GM10847 (cell line): Measurements from ENCODE around the gene RASSF9.

Experiments used
- POLR2A ChIP-seq: IDR thresholded peaks from 2 replicates; pipeline ENCODE4 v1.6.1; 2011; ENCODE audit not compliant: insufficient read length; ENCODE audit errors: extremely low read depth

The RASSF9 gene

GRCh38 chr12:85796001-85796400 lies 40.2 kb downstream of the RASSF9 start:
- no peak for TF ChIP-seq POLR2A

DNA sequence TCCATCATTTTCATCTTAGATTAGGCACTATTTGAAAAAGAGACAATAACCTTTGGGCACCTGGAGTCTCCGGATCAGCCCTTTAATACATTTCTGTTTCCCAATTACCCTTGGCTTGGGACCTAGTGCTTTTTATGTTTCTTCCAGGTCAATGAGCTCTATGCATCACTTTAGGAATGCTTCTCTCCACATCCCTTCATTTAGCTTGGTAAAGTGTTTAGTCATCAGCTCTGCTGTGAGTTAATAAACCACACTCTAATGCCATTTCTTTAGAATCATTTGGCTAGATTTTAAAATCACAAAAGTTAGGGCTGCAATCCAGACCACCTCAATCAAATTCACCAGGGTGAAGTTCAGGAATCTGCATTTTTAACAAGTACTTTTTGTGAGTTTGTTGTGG lies 41.7 kb downstream of the RASSF9 start:
- no peak for TF ChIP-seq POLR2A

DNA sequence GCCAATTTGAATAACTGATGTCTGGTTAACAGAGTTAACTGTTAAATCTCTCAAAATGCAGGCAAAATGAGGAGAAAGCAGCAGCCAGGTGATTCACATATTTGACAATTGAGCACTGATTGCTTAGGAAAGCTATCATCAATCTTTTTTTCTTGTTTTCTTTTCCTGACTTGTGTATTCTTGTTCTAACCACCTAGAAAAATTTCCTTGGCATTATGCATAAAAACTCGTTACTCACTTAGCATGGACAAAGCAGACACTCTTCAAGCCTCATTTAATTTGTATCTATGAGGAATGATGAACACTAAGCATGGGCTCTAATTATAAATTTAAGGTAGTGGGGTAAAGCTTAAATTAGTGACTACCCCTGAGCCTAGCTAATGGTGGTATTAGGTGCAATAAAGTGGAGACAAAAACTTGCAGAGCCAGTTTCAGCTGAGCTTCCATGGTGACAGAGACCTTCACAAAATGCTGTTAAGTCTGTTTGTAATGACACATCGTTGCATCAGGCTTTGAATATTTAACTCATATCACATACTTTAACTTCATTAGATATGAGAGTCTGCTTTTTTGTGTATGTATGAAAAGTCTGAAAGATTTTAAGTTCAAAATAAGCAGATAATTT lies 52.0 kb downstream of the RASSF9 start:
- TF ChIP-seq POLR2A = no peak

GRCh38 chr12:85782711-85783110 lies 53.5 kb downstream of the RASSF9 start:
- TF ChIP-seq POLR2A = no peak

DNA sequence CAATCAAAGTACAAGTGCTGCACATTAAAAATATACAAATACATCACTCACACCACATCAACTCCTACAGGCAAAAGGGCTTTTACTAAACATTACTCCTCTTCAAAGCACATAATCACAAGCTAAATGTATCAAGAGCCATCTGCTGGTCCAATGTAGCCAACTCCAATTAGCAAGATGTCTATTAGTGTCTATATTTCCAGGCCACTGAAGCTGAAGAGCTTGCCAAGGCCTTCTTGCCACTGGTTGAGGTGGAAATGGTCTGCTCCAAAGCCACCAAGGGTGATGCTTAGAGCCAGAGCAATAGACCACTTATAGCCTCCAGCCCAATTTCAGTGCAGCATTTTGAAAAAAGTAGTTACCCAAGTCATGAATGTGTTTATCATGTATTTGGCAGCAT lies 54.4 kb downstream of the RASSF9 start:
- no peak for TF ChIP-seq POLR2A

DNA sequence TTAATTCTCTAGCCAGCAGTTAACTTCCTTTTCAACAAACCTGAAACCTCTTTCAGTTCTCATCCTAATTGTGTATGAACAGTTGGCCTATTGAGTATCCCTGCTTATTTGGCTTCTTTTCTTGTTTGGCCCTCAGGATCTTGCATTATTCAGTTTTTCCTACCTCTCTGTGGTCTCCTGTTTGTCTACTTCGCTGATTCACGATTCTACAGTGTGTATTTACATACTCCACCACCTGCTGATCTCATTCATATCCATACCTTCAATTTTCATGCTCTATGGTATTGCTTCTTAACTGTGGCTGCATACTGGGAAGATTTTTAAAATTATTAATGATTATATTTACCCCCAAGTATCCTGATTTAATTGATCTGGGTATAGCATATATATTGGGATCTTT lies 56.4 kb downstream of the RASSF9 start:
- TF ChIP-seq POLR2A = no peak

DNA sequence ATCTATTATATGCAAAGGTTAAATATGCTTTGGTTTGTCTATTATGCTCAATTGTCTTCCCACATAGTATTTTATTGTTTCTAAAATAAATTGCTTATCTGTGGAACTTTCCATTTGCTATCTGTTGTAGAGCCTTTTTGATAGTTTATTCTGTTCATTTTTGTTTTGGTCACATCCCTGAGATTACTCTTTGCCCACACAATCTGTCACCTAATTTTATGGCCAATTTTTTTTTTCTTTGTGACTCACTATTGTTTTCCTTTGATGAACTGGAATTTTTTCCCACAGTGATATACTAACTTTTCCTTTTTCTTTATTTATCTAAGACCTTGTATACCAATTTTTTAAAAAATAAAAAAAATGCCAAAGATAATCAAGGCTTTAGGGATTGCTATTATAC lies 61.1 kb downstream of the RASSF9 start:
- no peak for TF ChIP-seq POLR2A

- no peak for TF ChIP-seq POLR2A
These were observed 70.7 kb downstream of the RASSF9 start for GRCh38 chr12:85765453-85765869.

GRCh38 chr12:85759623-85760022 lies 76.6 kb downstream of the RASSF9 start:
- TF ChIP-seq POLR2A = no peak

- no peak for TF ChIP-seq POLR2A
These were observed 77.1 kb downstream of the RASSF9 start for GRCh38 chr12:85759091-85759490.

DNA sequence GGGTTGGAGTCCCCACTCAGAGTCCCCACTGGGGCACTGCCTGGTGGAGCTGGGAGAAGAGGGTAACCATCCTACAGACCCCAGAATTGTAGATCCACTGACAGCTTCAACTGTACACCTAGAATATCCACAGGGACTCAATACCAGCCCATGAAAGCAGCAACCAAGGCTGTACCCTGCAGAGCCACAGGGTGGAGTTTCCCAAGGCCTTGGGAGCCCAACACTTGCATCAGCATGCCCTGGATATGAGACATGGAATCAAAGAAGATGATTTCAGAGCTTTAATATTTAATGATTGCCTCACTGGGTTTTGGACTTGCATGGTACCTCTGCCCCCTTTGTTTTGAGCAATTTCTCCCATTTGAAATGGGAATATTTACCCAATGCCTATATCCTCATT lies 80.4 kb downstream of the RASSF9 start:
- no peak for TF ChIP-seq POLR2A
